ENCODE data around the gene USF2.

DNA sequence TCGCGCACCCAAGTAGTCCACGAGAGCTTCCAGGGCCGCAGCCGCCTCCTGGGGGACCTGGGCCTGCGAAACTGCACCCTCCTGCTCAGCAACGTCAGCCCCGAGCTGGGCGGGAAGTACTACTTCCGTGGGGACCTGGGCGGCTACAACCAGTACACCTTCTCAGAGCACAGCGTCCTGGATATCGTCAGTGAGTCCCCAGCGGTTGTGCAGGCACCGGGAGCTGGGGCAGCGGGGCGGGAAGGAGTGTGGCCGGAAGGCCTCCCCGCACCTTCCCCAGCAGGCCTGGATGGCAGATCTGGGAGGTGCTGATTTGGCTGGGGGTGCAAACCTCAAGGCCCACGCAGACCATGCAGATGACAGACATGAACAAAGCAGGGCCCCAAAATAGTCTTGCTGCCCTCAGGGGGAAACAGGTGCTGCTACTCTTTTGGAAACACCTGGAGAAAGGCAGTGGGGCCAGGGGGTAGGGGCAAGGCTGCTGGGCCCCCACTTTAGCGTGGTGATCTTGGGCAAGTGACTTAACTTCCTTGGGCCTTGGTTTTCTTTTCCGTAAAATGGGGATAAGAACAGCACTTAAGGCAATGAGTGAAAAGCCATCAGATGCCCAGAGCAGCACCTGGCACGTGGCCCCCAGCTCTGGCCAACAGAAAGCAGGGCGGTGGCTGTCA is 27.2 kb downstream of the USF2 start:
- TF ChIP-seq GABPA (IDR thresholded peaks at IDR 0.05; ENCODE audit: borderline replicate concordance, insufficient read depth, low read length) (no peak), RFX5 (IDR thresholded peaks at IDR 0.05; ENCODE audit: borderline replicate concordance, low read depth, low read length) (no peak), POLR2AphosphoS5 (IDR thresholded peaks at IDR 0.05; ENCODE audit: low read depth, low read length) (no peak), TEAD4 (IDR thresholded peaks at IDR 0.05; ENCODE audit: low read depth, low read length) (no peak), ZNF274 (IDR thresholded peaks at IDR 0.05; ENCODE audit: borderline replicate concordance, extremely low read depth, low read length) (no peak), POLR2A (IDR thresholded peaks at IDR 0.05; ENCODE audit: control extremely low read depth in 1 of 2, low read depth in 2 of 2, low read length in 2 of 2) (no peak), HDAC2 (IDR thresholded peaks at IDR 0.05; ENCODE audit: borderline replicate concordance in 1 of 2, low read depth in 2 of 2, low read length in 2 of 2) (no peak), NANOG (IDR thresholded peaks at IDR 0.05; ENCODE audit: insufficient read depth, low read depth, low read length, poor library complexity, severe bottlenecking) (no peak), SAP30 (IDR thresholded peaks at IDR 0.05; ENCODE audit: insufficient read depth, insufficient replicate concordance, low read length) (no peak), CEBPB (IDR thresholded peaks at IDR 0.05; ENCODE audit: low read depth, low read length) (no peak)
- TF ChIP-seq, protein P1, sequence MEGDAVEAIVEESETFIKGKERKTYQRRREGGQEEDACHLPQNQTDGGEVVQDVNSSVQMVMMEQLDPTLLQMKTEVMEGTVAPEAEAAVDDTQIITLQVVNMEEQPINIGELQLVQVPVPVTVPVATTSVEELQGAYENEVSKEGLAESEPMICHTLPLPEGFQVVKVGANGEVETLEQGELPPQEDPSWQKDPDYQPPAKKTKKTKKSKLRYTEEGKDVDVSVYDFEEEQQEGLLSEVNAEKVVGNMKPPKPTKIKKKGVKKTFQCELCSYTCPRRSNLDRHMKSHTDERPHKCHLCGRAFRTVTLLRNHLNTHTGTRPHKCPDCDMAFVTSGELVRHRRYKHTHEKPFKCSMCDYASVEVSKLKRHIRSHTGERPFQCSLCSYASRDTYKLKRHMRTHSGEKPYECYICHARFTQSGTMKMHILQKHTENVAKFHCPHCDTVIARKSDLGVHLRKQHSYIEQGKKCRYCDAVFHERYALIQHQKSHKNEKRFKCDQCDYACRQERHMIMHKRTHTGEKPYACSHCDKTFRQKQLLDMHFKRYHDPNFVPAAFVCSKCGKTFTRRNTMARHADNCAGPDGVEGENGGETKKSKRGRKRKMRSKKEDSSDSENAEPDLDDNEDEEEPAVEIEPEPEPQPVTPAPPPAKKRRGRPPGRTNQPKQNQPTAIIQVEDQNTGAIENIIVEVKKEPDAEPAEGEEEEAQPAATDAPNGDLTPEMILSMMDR (IDR thresholded peaks at IDR 0.05; ENCODE audit: control extremely low read depth in 1 of 3, insufficient read depth in 1 of 3, low read depth in 1 of 3, low read length in 3 of 3) = no peak

Data from H1 (cell line).